NCI-H2227 (cell line): ENCODE data around the gene BLM.
"Not testable (repeated sequence)": the region's sequence is repeated elsewhere in the genome, so short reads cannot be mapped to it uniquely, and the experiment has no call there.

Experiments used
- DNase-seq: peaks from one replicate; lab custom pipeline; 2025; ENCODE audit not compliant: unreplicated experiment; lab: John Stamatoyannopoulos, UW

Gene BLM

DNA sequence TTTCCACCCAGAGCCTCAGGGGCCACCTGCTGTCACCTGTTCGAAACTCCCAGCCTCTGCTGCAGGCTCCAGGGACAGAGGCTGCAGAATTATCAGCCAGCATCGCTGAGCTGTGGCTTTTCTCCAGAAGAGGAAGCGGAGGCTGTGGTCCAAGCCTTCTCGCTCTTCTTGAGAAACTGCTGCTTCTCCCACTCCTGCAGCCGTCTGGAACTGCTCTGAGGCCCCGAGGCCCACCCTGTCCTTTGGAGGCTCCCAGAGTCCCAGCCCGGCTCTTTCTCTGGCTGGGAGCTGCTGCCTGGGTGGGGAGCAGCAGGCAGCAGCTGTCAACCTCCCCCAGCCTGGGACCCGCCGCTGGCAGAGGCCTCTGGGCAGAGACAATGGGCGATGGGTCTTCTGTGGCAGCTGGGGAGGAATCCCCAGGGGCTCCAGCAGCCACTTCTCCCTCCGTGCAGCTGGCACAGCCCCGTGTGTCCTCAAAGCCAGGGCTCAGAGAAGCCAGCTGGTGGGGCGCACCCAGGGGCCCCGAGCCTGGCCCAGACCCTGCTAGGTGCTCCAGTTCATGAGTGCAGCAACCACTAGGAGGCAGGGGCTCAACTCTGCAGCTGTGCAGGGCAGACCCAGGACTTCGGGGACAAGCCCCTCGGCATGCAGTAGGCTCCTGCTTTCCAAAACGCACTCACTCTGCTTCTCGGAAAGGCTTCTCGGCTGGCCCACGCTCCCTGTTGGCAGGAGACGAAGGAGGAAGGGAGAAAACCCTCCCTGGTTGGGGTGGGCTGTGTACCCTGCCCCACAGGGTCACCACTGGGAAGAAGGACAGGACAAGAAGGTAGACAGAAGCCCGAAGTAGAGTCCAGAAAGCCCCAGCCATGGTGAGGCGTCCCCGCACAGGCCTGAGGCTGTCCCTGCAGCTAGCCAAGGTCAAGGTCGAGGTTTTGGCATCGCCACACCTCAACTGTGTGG, 101.4 kb downstream of the BLM start:
- no peak for DNase-seq

DNA sequence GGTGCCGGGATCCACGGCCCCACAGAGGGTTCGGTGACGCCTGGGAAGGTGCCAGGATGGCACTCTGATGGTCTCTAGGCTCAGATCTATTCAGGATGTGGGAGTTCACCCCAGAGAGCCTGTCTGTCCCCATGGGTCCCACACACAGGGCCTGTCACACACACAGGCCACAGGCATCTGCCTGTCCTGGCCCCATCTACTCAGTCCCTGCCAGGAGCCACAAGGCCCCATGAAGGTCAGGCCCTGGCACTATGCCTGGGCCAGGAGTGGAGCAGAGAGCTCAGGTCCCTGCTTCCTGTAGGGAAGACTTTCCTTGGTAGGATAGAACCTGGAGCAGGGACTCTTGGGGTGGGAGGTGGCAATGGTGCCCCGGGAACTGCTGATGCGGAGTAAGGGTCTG, 102.2 kb downstream of the BLM start:
- DNase-seq = no peak

DNA sequence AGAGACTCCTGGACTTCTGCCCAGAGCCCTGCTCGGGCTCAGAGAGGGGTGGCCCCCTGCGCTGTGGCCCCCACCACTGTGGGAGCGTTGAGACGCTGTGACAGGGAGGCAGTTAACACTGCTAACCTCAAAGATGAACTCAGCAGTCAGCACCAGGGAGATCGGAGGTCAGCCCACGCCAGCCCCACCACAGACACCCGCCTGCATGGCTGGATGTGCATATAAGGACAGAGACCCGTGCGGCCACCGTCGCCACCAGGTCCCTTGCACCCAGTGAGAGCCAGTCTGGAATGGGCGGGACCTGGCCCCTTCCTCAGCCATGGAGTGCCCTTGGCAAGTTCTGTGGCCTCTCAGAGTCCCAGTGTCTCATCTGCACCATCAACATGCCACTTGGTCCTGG, 102.7 kb downstream of the BLM start:
- DNase-seq = no peak

DNA sequence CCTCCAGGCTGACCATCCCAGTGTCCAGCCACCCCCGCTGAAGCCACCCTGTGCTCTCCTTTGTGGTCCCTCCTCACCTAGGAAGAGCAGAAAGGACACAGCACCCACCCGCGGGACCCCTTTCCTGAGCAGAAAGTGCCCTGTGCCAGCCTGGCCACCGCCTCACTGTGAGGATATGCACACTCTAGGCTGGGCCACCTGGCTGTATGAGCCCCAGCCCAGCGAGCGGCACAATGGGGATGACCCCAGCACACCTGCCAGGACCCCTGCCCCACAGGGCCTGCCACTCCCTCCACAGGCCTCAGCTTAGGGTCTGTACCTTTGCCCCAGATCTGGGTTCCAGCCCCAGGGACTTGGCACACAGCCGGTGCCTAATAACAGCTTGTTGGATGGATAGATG, 103.3 kb downstream of the BLM start:
- DNase-seq = no peak

DNA sequence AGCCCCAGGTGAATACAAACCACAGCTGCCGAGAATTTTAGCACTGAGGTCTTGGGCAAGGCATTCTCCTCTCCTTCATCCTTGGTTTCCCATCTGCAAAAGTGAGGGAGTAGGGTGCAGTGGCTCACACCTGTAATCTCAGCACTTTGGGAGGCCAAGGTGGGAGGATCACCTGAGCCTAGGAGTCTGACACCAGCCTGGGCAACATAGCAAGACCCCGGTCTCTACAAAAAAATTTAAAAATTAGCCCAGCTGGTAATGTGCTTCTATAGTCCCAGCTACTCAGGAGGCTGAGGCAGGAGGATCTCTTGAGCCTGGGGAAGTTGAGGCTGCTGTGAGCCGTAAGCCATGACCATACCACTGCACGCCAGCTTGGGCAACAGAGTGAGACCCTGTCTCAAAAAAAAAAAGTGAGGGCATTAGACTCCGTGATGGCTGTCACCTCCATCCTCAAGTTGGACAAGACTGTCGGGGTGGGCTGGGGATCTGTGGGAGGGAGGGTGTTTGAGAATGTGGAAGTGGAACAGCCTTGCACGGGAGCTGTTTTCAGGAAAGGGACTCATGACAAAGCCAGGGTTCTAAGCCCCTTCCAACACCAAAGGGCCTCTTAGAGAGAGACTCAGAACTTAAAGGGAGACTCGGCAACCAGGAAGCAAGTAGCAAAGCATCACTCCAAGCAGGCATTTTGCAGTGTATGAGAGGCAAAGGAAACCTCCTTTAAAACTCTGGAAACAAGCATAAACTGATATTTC, 105.2 kb downstream of the BLM start:
- DNase-seq = no peak

DNA sequence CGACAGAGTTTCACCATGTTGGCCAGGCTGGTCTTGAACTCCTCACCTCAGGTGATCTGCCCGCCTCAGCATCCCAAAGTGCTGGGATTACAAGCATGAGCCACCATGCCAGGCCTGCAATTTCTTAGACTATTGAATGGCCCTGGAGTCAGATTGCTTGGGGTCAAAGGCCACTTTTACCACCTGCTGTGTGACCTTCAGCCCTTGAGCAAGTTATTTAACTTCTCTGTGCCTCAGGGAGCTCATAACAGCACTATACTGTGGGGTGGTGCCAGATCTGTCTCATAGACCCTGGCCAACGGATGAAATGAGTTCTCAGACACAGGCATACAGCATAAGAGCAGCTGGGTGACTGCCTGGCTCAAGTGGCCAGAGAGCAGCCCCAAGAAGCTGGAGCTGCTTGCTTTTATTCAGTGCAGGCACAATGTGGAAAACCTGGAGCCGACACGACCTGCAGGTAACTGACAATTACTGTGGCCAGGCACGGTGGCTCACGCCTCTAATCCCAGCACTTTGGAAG, 106.4 kb downstream of the BLM start:
- DNase-seq = no peak

DNA sequence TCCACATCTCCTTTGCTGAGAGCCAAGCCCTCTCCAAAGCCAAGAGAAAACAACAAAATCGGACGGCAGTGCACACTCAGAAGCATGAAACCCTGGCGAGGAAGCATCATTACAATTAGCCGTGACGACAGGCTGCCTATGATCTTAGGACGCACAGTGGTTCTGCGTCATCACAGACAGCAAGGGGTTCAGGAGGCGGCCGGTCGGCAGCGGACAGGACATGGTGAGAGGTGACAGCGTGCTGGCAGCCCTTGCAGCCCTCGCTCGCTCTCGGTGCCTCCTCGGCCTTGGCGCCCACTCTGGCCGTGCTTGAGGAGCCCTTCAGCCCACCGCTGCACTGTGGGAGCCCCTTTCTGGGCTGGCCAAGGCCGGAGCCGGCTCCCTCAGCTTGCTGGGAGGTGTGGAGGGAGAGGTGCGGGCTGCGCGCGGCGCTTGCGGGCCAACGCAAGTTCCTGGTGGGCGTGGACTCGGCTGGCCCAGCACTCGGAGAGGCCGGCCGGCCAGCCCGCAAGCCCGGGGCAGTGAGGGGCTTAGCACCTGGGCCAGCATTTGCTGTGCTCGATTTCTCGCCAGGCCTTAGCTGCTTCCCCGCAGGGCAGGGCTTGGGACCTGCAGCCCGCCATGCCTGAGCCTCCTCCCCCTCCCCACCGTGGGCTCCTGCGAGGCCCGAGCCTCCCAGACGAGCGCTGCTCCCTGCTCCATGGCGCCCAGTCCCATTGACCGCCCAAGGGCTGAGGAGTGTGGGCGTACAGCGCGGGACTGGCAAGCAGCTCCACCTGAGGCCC, 108.2 kb downstream of the BLM start:
- DNase-seq = not testable (repeated sequence)

DNA sequence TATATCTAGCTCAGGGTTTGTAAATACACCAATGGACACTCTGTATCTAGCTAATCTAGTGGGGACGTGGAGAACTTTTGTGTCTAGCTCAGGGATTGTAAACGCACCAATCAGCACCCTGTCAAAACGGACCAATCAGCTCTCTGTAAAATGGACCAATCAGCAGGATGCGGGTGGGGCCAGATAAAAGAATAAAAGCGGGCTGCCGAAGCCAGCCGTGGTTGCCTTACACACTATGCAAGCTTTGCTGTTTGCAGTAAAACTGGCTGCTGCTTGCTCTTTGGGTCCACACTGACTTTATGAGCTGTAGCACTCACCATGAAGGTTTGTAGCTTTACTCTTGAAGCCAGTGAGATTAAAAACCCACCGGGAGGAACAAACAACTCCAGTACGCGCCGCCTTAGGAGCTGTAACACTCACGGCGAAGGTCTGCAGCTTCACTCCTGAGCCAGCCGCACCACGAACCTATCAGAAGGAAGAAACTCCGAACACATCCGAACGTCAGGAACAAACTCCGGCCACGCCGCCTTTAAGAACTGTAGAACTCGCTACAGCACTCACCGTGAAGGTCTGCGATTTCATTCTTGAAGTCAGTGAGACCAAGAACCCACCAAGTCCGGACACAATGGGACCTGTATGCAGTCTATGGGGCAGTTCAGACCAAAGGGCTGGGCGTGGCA, 109.2 kb downstream of the BLM start:
- not testable (repeated sequence) for DNase-seq

DNA sequence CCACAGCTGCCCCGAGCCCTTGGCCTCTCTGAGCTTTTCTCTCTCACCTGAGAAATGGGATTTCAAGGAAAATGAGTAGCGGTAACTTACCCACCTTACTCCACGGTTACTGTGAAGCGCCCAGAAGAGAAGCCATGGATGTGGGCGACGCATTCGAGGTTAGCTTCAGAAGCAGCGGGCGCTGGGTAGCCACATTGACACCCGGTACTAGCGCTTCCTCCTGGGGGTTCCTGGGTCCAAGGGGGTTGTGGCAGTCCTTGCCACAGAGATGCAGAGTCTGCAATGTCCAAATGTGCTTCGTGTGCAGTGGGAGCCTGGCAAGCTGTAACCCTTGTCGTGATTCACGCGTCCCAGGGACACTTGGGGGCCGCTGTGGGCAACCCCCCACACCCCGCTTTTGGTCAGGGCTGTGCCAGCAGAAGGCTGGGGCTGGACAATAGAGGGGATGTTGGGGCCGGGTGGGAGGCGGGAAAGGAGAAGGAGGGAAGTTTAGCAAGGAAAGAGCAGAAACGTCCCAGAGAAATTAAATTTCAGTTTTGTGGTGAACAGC, 109.8 kb downstream of the BLM start:
- no peak for DNase-seq

DNA sequence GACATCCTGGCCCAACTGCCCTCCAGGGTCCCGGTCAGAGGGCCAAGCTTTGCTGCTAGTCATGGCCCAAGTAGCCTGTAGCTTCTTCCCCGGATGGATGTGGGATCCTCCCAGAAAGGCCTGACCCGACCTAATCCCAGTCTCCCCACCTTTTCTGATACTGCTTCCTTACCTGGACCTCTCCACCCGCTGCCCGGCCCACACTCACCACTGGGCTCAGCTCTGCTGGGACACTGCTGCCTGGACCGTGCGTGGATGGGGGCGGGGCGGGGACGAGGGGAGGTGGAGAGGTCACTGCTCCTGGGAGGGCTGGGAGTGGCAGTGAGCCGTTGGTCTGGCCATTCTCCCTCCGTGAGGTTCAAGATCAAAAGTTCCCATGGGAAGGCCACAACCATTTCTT, 111.0 kb downstream of the BLM start:
- DNase-seq = no peak

DNA sequence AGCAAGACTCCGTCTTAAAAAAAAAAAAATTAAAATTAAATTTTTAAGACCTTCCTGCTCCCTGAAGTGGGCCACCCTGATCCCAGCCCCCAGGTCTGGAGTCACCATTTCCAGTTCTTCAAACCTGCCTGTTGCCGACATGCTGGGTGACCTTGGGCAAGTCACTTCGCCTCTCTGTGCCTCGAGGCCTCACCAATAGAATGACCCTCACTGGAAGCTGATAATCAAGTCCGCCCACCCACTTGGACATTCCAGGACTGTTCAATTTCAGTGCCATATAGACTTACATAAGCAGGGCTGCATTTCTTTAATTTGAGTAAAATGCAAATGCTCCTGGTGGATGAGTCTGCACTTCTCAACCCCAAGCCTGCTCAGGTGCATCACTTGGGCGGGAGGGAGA, 112.0 kb downstream of the BLM start:
- no peak for DNase-seq

DNA sequence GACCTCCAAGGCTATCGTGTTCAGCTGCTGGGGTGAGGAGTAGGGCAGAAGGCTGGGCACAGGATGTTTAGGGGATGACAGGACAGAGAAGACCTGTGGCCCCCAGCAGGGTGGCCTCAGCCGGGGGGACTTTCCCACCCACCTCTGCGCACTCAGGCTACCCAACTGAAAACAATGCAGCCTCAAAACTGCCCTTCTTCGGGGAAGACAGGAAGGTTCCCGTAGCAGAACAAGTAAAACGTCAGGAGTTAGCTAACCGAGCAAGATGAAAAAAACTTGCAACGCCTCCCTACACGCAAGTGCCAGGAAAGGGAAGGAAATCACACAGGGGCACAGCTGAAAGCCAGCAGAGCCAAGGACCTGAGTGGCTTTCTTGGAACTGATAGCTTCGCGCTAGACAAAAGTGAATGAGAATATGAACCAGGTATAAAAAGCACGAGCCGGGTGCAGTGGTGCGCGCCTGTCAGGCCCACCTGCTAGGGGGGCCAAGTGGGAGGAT, 112.8 kb downstream of the BLM start:
- no peak for DNase-seq

DNA sequence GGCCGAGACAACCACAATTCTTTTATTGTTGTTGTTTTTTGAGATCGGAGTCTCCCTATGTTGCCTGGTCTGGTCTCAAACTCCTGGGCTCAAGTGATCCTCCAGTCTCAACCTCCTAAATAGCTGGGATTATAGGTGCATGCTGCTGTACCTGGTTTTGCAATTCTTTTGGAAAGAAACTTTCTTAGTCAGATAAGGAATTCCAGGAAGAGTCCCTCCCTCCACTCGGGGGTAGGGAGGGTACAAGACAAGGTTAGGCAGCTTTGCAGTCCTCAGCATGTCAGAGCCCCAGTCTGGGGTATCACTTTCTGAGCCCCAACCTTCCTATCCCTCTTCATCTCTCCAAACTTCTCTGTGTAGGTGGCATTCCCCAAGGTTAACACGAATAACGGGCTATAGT, 117.5 kb downstream of the BLM start:
- no peak for DNase-seq

DNA sequence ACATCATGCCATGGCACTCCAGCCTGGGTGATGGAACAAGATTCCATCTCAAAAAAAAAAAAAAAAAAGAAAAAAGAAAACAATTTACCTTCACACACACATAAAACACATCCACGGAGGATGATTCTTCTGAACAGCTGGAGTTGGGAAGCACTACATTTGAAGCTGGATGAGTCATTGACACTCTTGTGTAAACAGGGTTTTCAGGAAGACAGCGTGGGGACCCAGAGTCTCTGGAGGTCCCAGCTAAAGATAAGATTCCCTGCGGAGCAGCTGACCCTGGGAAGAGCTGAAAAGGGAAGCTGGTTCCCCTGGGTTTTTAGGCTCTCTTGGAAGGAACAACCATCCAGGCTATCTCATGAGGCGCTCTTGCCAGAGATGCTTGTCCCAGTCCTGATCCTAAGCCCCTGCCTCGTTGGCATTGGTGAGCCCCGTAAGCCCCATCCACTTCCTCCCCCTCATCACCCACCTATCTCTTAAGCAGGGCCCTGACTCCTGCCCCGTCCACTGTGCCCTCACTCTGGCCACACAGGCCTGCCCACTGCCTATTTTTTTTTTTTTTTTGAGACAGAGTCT, 119.2 kb downstream of the BLM start:
- DNase-seq = no peak

DNA sequence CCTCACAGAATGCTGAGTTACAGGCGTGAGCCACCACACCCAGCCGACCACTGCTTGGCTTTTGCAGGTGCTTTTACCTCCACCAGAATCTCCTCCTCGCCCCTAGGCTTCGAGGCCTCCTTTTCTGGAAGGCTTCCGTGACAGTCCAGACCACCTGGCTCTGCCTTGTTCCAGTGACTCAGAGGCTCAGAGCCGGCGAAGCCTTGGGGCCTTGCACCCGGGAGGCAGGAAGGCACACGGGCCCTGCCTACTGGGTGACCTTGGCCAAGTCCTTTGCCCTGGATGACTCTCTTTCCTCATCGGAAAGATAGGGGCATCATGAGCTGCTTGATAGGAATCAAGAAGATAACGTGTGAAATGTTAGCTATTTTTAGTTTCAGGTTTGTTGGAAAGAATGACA, 119.9 kb downstream of the BLM start:
- DNase-seq = no peak

DNA sequence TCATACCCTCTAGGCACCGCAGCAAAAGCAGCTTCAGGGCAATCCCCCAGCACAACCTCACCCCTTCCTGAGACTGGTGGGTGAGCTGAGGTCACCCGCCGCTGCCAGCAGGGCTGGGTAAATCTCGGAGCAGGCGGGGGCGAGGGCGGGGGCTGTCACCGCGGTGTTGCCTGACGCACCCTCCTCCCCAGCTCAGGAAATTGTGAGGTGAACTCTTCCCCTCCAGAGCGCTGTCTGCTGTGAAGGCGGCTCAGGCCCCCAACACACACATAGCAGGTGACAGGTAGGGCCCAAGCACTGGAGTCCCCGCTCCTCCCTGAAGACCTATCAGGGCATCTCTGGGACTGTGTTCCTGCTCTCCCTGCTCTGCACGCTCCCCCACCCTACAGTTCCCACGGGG, 121.0 kb downstream of the BLM start:
- DNase-seq = no peak

DNA sequence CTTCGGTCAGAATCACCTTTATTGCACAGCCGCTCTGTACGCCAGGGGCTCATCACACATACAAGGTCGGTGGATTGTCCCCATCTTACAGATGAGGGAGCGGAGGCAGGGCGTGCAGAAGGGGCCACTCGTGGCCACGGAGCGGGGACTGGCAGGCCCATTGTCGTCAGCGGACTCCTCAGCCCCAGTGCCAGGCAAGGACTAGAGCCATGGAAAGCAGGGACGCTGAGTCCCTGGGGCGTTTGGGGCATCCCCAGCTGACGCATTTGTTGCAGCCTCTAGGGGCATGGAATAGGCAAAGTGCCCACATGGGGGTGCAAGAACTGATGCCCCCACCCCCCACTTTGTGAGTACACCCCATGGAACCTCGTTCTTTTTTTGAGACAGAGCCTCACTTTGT, 121.4 kb downstream of the BLM start:
- no peak for DNase-seq

DNA sequence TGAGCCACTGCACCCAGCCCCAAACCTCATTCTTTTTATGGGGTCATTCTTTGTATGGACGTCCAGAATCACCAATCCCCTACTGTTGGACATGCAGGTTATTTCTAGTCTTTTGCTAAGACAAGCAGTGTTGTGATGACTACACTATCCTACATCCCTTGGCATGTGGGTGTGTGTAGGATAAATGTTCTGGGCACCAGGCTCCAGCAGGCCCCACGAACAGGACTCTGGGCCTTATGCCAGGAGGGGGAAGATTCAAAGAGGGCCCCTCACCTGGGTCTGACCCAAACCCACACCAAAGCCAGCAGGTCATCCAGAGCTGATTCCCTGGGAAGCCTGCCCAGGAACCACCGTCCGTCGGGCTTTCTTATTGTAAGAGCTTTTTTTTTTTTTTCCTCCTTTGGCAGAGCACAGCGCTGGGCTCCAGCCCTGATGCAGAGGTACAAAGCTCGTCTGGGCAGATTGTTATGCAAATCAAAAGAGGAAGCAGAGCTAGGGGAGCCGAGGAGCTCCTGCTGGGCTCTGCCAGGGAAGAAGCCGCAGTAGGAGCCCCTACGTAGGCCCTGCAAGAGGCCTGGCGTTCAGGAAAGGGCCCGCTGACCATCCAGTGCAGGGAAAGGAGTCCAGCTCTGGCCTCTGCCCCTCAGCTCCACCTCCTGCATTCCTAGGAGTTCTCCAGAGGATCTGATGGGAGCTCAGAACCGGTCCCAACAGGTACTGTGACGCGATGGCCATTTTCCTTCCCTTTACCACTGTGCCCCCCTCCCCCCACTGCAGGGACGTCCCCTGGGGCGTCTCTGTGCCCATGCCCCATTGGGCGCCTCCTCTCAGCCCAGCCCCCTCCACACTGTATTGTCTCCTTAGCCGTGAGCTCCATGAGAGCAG, 122.3 kb downstream of the BLM start:
- DNase-seq = no peak
